ENCODE data around the gene RBM44.

The RBM44 gene

GRCh38 chr2:237749002-237749401 lies 49.6 kb upstream of the RBM44 start:
- Histone ChIP-seq H3K36me3 (ENCODE audit: control insufficient read depth in 2 of 2, insufficient read depth in 1 of 2, low read length in 2 of 2) (peaks cover 7 to 50% of the 10 kb centered on the region in 2 experiments), H3K27ac (ENCODE audit: extremely low read depth, low read depth, low read length) (no peak overlapping the region), H3K4me3 (ENCODE audit: low read depth, low read length) (no peak overlapping the region), H3K9me3 (ENCODE audit: control insufficient read depth, insufficient read depth, low read depth, low read length) (no peaks in the 10 kb centered on the region), H3K4me1 (ENCODE audit: control insufficient read depth, insufficient read depth, low read length) (peaks cover 3% of the 10 kb centered on the region; the same call in 1 of the 2 replicates)
- ChIA-PET POLR2A (no interaction called here), CTCF (interaction anchor here (1.0 to 7.0 kb wide), 2 partner anchors 78 to 177 kb away, joined by 5 to 110 read pairs; no protein-coding TSS in a partner anchor)
- no peak for TF ChIP-seq SALL2 (tag by site-specific recombination; IDR thresholded peaks at IDR 0.05; ENCODE audit: borderline replicate concordance)
- TF ChIP-seq HOXC10 (CRISPR knock-in tag; IDR thresholded peaks at IDR 0.05): no peak
- TF ChIP-seq ZBTB26 (tag by site-specific recombination; optimal IDR thresholded peaks at IDR 0.05): no peak
- no peak for TF ChIP-seq MYNN (tag by site-specific recombination; IDR thresholded peaks at IDR 0.05; ENCODE audit: borderline replicate concordance)
- TF ChIP-seq ZXDB (tag by site-specific recombination; IDR thresholded peaks at IDR 0.05): no peak
- no peak for TF ChIP-seq ZNF645 (tag by site-specific recombination; IDR thresholded peaks at IDR 0.05)
- TF ChIP-seq ZNF112 (tag by site-specific recombination; IDR thresholded peaks at IDR 0.05): no peak
- no peak for TF ChIP-seq PATZ1 (tag by site-specific recombination; IDR thresholded peaks at IDR 0.05)
- TF ChIP-seq ZNF707 (tag by site-specific recombination; IDR thresholded peaks at IDR 0.05): no peak
- no peak for TF ChIP-seq ZNF610 (tag by site-specific recombination; IDR thresholded peaks at IDR 0.05; ENCODE audit: borderline replicate concordance)
- no peak for TF ChIP-seq HIC1 (tag by site-specific recombination; IDR thresholded peaks at IDR 0.05)
- no peak for TF ChIP-seq ZFP3 (tag by site-specific recombination; IDR thresholded peaks at IDR 0.05; ENCODE audit: low read depth)
- no peak for TF ChIP-seq ATF2 (tag by site-specific recombination; IDR thresholded peaks at IDR 0.05; ENCODE audit: low read depth)
- TF ChIP-seq PRDM2 (tag by site-specific recombination; IDR thresholded peaks at IDR 0.05; ENCODE audit: borderline replicate concordance): no peak
- TF ChIP-seq ZNF114 (tag by site-specific recombination; IDR thresholded peaks at IDR 0.05): no peak

Measured in HEK293 (cell line).